Measurements from ENCODE around the gene NDFIP1.

DNA sequence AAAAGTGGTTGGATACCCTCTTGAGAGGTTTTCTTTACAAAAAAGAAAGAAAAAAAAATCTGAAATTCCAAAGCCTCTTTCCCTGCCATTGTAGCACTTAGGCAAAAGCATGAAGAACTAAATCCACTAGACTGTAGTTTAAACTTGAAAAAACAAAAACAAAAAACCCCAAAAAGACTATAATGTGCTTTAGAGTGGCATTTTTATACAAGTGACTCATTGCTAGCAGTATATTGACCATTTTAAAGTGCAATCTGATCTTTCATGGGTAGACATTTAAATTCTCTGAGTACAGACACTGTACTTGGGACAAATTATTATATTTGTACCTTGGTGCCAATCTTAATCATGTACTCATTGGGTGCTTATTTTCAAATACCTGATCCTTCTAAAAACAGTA is 50.8 kb downstream of the NDFIP1 start:
- TF ChIP-seq RBBP5 (conservative IDR thresholded peaks at IDR 0.05): no peak
- TF ChIP-seq SP1 (IDR thresholded peaks at IDR 0.05; ENCODE audit: low read depth, low read length): no peak
- TF ChIP-seq FOXM1 (IDR thresholded peaks at IDR 0.05; ENCODE audit: low read depth, low read length): no peak
- TF ChIP-seq, protein P1, sequence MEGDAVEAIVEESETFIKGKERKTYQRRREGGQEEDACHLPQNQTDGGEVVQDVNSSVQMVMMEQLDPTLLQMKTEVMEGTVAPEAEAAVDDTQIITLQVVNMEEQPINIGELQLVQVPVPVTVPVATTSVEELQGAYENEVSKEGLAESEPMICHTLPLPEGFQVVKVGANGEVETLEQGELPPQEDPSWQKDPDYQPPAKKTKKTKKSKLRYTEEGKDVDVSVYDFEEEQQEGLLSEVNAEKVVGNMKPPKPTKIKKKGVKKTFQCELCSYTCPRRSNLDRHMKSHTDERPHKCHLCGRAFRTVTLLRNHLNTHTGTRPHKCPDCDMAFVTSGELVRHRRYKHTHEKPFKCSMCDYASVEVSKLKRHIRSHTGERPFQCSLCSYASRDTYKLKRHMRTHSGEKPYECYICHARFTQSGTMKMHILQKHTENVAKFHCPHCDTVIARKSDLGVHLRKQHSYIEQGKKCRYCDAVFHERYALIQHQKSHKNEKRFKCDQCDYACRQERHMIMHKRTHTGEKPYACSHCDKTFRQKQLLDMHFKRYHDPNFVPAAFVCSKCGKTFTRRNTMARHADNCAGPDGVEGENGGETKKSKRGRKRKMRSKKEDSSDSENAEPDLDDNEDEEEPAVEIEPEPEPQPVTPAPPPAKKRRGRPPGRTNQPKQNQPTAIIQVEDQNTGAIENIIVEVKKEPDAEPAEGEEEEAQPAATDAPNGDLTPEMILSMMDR (IDR thresholded peaks at IDR 0.05 in 2 of 3, conservative IDR thresholded peaks at IDR 0.05 in 1 of 3; ENCODE audit: control insufficient read depth in 2 of 3, extremely low read depth in 1 of 3, insufficient read depth in 1 of 3, low read depth in 3 of 3, low read length in 3 of 3): no peak
- no peak for TF ChIP-seq NR2C1 (IDR thresholded peaks at IDR 0.05)
- TF ChIP-seq, protein P2, sequence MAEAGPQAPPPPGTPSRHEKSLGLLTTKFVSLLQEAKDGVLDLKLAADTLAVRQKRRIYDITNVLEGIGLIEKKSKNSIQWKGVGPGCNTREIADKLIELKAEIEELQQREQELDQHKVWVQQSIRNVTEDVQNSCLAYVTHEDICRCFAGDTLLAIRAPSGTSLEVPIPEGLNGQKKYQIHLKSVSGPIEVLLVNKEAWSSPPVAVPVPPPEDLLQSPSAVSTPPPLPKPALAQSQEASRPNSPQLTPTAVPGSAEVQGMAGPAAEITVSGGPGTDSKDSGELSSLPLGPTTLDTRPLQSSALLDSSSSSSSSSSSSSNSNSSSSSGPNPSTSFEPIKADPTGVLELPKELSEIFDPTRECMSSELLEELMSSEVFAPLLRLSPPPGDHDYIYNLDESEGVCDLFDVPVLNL (IDR thresholded peaks at IDR 0.05; ENCODE audit: low read depth, low read length): no peak

Measured in GM12878 (cell line).